DMS53 treated with DMSO at 0.1 percent for 48 hours (cell line): Measurements from ENCODE around the gene TBX3.

Experiments used
- DNase-seq: peaks from one replicate; lab custom pipeline; 2025; ENCODE audit not compliant: unreplicated experiment; lab: John Stamatoyannopoulos, UW

TBX3 gene

DNA sequence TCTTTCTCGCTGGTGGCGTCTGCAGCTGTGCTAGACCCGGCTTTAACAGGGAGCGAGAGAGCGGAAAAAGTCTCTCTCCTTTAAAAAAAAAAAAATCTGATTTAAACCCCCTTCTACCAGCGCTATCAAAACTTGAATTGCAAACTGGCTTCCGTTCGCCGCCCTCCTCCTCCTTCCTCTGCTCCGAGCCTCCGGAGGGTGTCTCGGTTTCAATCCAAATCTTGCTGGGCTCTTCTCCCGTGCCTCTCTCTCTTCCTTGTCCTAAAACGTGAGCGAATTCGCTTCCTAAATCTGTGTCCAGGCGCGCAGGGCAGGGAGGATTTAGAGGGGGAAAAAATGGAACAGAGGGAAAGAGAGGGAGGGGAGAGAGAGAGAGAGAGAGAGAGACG, 272 bp downstream of the TBX3 start:
- DNase-seq: no peak

DNA sequence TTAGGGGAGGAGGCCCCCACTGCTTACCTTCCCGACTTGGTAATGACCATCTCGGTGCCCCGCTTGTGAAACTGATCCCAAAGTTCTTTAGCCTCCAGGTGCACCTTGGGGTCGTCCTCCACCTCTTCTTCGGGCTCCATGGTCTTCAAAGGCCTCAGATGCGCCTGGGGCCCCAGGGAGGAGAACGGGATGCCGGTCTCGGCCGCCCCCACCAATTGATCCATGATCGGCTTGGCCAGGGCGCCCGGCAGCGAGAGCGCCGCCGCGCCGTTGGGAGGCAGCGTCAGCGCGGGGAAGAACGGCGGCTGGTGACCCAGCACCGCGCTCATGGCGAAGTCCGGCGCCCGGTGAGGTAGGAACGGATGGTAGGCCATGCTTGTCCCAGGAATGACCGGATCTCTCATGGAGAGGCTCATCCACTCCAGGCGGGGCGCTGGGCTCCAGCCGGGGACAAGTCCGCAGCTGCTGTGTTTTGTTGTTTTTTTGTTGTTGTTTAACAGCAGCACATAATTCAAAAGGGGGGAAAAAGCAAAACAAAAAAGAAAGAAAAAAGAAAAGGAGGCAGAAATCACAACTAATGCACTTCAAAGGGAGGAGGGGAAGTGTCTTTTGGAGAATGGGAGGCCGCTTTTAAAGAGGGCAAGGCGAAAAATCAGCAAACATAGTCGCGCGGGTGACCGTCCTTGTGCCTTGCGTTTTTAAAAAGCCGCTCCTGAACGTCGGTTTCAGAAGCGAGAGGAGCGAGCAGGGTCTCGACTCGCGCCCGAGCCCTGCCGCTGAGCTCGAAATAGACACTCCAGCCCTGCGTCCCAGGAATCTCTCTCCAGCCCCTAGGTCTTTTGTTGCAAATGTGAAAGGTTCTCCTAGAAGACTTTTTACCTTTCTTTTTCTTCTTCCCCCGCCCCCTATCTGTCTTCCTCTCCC, 928 bp downstream of the TBX3 start:
- no peak for DNase-seq

DNA sequence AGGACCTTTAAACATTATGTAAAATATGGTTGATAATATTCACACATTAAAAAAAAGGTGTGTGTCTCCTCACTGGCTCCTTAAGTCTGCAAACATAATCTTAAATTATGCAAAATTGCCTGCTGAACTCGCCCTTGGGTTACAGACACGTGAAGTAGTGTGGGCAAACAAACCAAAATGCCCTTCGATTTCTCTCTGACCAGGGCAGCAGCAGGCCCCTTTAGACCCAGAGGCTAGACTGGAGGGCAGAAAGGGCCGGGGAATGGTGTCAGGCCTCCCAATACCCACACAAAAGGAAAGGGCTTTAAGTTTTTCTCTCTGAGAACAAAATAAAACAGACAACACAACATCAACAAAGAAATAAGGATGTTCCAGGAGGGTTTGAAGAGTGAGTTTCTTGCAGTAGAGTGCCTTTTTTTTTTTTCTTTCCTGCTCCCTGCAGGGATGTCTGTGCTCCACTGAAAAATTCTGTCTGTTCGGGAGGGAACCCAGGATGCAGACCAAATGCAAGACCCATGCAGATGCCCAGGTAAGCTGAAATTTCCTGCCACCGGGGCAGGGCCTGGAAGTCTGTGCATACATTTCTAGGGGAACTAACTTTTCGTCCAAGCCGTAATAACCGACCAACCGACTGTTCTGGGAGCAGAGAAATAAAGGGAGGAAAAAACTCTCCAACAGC, 1.7 kb downstream of the TBX3 start:
- DNase-seq: no peak

DNA sequence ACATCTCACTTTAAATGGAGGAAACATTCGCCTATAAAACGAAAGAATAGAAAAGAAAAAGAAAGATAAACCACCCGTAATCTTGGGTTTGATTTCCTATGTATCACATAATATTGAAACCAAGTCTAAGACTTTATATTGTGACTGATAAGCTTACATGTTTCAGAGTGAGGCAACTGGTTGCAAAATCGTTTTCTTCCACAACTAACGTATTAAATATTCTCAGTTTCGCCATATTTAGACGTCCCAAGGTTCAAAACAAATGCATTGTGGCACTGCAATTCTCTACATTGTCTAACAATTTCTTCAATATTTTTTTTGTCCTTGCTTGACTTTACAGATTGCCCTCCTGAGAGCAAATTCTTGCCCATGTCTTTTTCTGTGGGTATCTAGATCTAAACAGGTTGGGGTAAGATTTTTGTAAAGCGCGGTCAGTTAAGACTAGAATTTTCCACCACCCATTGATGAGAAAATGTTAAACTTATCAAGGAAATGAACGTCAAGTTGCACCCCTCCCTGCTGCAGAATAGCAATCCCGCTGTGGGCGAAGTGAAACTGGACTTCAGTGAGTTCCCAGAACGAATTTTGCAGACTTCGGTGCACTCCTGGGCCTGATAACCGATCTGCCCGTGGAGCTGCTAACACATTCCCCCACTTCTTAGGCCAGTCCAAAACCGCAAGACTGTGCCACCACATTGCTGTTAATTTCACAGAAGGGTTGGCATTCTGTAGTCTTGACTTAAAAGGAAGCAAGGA, 2.7 kb downstream of the TBX3 start:
- no peak for DNase-seq

GRCh38 chr12:114680604-114681069, 3.3 kb downstream of the TBX3 start:
- no peak for DNase-seq

GRCh38 chr12:114679942-114680341, 4.0 kb downstream of the TBX3 start:
- DNase-seq: no peak

DNA sequence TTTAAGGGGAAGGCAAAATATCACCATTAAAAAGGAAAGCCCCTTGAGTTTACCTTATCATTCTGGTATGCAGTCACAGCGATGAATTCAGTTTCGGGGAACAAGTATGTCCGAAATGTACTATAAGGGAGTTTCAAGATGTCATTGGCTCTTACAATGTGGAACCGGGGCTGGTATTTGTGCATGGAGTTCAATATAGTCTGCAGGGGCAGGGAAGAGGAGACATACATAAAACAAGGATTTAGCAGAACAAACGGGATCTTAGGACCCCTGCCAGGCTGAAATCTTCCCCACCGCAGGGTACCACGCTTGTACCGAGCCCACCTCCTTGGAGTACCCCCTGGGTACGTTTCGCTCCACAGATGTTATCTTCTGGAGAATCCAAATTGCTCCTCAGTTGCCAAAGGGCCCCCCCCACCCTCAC, 4.5 kb downstream of the TBX3 start:
- no peak for DNase-seq

DNA sequence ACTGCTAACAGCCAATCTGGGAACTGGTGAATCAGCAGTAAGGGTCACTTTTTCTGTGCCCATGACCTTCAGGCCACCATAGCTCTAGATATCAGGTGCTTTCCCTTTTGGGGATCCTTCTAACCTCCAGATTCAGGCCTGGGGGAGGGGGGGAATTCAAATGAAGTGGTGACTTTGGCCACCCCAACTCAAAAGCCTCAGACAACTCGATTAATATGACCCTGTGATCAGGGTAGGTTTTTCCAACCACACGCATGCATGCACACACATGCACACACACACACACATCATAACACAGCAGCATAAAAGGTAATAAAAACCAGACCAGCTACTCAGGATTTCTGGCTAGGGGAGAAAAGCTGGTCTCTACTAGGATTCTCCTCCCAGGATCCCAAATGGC, 5.3 kb downstream of the TBX3 start:
- DNase-seq: no peak

GRCh38 chr12:114678028-114678427, 5.9 kb downstream of the TBX3 start:
- DNase-seq: no peak

GRCh38 chr12:114676142-114676741, 7.7 kb downstream of the TBX3 start:
- no peak for DNase-seq

DNA sequence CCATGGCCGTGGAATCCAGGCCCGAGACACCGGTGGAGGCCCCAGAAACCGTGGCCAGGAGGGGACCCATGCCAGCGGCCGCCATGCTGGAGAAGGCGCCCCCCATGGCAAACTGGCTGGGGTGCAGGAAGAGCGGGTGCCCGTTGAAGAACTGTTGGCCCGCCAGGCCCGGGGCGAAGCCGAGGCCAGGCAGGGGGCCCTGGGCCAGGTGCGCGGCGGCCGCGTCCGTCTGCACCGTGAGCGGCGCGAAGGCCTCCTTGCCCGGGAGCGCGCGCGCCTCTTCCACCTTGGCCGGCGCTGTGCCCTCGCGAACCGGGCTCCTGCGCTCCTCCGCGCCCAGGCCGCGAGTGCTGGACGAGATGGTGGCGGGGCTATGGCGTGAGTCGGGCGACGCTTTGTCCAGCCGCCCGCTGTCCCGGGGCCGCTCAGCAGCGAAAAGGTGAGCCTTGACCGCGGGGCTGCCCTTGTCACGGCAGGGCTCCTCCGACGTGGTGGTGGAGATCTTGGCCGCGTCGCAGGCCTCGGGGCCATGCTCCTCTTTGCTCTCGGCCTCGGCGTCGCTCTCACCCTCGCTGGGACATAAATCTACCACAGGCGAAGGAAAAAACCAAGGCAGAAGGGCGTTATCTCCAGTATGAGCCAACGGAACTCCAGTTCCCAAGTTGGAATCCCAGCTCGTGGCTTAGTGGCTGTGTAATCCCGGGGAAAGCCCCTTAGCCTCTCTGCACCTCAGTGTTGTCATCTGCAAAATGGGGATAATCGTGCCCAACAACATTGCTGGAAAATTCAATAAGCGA, 9.5 kb downstream of the TBX3 start:
- DNase-seq: no peak

- no peak for DNase-seq
Observed at GRCh38 chr12:114673901-114674250, 10.1 kb downstream of the TBX3 start.

DNA sequence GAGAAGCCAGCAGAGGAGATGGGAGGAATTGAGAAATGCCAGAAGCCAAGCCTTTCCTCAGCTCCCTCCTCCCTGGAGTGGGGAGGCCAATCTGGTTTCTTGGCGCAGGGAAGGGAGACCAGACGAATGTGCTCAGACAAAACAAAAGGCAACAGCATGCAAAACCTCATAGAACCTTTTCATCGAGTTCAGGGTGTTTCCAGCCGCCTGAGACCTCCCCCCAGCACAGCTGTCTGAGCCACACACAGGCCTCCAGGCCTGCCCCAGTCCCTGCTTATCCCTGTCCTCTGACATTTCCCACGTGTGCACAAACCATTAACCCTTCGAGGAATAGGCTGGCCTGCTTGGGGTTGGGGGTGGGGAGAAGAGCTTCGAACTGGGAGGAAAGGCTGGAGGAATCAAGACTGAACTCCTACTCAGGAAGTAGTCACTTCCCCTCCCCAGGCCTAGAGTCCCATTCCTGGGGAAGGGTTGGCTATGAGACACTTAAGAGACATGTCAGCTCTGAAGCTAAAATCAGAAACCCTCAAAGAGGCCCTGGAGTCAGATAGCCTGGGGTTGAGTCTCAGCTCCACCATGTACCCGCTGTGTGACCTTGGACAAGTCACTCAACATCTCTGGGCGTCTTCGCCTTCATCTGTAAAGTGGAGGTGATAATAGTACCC, 10.7 kb downstream of the TBX3 start:
- DNase-seq: no peak

DNA sequence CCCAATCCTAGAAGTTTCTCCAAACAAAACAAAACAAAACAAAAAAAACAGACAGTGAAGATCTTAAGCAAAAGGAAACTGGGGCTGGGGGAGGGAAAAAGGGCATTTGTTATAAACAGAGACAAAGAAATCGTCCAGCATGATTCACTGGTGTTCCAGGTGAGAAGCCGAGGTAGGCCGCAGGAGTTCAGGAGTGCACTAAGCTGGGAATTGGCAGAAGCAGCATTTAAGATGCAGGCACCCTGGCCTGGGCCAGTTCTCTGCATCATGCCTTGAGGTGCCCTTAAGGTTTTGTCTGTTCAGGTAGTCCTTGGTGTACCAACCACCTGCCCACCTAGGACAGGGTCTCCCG, 11.2 kb downstream of the TBX3 start:
- DNase-seq: no peak

GRCh38 chr12:114671443-114672411, 12.2 kb downstream of the TBX3 start:
- DNase-seq: no peak

- no peak for DNase-seq
Observed at GRCh38 chr12:114671066-114671442, 12.9 kb downstream of the TBX3 start.

- DNase-seq: no peak
Observed at GRCh38 chr12:114670291-114670980, 13.5 kb downstream of the TBX3 start.
